HG03575 (cell line): ENCODE measurements around the gene TIMM21.

Source experiments
- ATAC-seq: cut with Tn5 transposase; IDR thresholded peaks from one replicate; pipeline ENCODE4 v1.9.1; 2021; ENCODE audit not compliant: unreplicated experiment, insufficient number of reproducible peaks, low FRiP score; ENCODE audit errors: extremely low read depth

The TIMM21 gene

GRCh38 chr18:74147779-74148542 lies at the start of gene TIMM21, which contains the start of gene FBXO15:
Gene TIMM21 (plus strand): TSS chr18:74148523. CDS start chr18:74148809, 286 bp downstream.
Gene FBXO15 (minus strand): TSS chr18:74147834. CDS start chr18:74147785, 49 bp downstream.
- ATAC-seq = peak; percentile 80

GRCh38 chr18:74108460-74108859 lies 39.9 kb upstream of the TIMM21 start:
- no peak for ATAC-seq

GRCh38 chr18:74110149-74110548 lies 38.2 kb upstream of the TIMM21 start:
- ATAC-seq = no peak

- no peak for ATAC-seq
Measured at GRCh38 chr18:74110976-74111375, 37.3 kb upstream of the TIMM21 start.

- no peak for ATAC-seq
Measured at GRCh38 chr18:74113711-74114110, 34.6 kb upstream of the TIMM21 start.

- no peak for ATAC-seq
Measured at GRCh38 chr18:74114116-74114515, 34.2 kb upstream of the TIMM21 start.

- no peak for ATAC-seq
Measured at GRCh38 chr18:74115046-74115445, 33.3 kb upstream of the TIMM21 start.

GRCh38 chr18:74116633-74117554 lies 31.4 kb upstream of the TIMM21 start:
- no peak for ATAC-seq

- ATAC-seq = no peak
Measured at GRCh38 chr18:74123200-74123599, 25.1 kb upstream of the TIMM21 start.

GRCh38 chr18:74124642-74125041 lies 23.7 kb upstream of the TIMM21 start:
- ATAC-seq = no peak

GRCh38 chr18:74126684-74127655 lies 21.4 kb upstream of the TIMM21 start:
- ATAC-seq = no peak

GRCh38 chr18:74128159-74128558 lies 20.2 kb upstream of the TIMM21 start:
- no peak for ATAC-seq

- no peak for ATAC-seq
Measured at GRCh38 chr18:74131124-74131523, 17.2 kb upstream of the TIMM21 start.

GRCh38 chr18:74132201-74132600 lies 16.1 kb upstream of the TIMM21 start:
- no peak for ATAC-seq

GRCh38 chr18:74137920-74138538 lies 10.3 kb upstream of the TIMM21 start:
- ATAC-seq = no peak

- ATAC-seq = no peak
Measured at GRCh38 chr18:74139411-74139810, 8.9 kb upstream of the TIMM21 start.

- ATAC-seq = no peak
Measured at GRCh38 chr18:74139888-74140287, 8.4 kb upstream of the TIMM21 start.

- no peak for ATAC-seq
Measured at GRCh38 chr18:74140582-74140981, 7.7 kb upstream of the TIMM21 start.
